ENCODE measurements around the gene SVIL. TPM values are rescaled to one million over a fixed set of nuclear protein-coding genes. Genes with fewer than 3 reads are reported as not detected.
"Not testable (repeated sequence)": the region's sequence is repeated elsewhere in the genome, so short reads cannot be mapped to it uniquely, and the experiment has no call there.

The SVIL gene
- total RNA-seq, 1 donor, result 12.4 TPM

GRCh38 chr10:29496341-29497162, 138.2 kb downstream of the SVIL start:
- DNase-seq (ENCODE audit: low read depth in 2 of 3, low spot score in 2 of 3), result peak in 2 of 3 donors; percentile 39 to 50

DNA sequence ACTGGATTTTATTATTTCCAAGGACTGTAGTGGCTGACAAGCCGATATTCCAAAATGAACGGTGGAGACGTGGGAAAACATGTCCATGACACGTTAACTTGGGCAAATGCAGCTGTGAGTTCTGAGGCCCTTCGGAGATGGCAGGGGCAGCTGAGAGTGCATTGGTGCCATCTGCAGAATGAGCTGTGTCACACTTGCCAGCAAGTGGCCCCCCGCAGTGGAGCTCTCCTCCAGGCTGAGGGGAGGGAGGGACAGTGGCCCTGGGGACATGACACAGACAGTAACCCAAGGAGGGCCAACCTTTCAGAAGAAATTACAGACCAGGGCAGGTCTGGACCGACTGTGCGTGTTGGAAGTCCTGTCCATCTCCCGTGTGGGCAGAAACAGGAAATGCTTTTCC, 139.4 kb downstream of the SVIL start:
- DNase-seq (ENCODE audit: low read depth in 2 of 3, low spot score in 2 of 3), result no peak

GRCh38 chr10:29493697-29494096, 141.1 kb downstream of the SVIL start:
- no peak for DNase-seq (ENCODE audit: low read depth in 2 of 3, low spot score in 2 of 3)

GRCh38 chr10:29492774-29493173, 142.0 kb downstream of the SVIL start:
- no peak for DNase-seq (ENCODE audit: low read depth in 2 of 3, low spot score in 2 of 3)

DNA sequence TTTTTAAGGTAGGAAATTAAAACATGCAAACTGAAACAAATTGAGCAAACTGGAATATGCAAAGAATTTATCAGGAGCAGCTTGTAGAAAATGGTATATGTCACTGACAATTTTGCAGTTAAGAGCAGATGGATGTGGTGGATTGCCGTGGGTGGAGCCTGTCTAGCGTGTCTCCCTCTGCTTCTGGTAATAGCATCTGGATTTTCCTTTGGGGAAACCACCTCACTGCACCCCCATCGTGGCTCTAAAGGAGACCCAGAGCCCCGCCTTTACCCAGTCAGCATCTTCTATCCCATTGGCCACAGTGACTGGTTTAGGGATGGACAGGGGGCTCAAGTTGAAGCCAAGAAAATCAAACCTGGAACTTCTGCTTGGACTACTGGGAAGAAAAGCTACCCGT, 142.9 kb downstream of the SVIL start:
- no peak for DNase-seq (ENCODE audit: low read depth in 2 of 3, low spot score in 2 of 3)

DNA sequence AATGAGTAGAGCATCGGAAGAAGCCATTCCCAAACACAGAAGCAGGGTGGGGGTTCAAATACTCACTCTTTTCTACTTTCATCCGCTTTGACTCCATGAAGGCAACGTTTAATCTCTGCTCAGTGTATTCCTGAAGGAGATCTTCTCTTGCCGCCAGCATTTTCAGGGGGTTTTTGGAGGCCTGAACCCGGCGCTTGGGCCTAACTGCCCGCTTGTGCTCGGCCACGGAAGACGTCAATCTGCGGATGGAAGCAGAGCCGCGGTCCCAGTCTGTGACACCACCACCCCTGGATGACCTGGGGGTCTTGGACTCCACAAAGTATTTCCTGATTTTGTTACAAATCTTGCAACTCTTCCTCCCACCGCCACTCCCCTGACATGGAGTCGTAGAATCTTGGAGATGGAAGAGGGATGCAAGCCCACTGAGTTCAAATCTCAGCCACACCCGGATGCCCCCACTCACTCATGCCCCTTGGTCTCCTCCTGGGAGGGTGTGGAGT, 143.9 kb downstream of the SVIL start:
- not testable (repeated sequence) for DNase-seq (ENCODE audit: low read depth in 2 of 3, low spot score in 2 of 3)

GRCh38 chr10:29488471-29488870, 146.3 kb downstream of the SVIL start:
- DNase-seq (ENCODE audit: low read depth in 2 of 3, low spot score in 2 of 3), result not testable (repeated sequence)

- DNase-seq (ENCODE audit: low read depth in 2 of 3, low spot score in 2 of 3), result not testable (repeated sequence)
Measured at GRCh38 chr10:29487884-29488266, 146.9 kb downstream of the SVIL start.

DNA sequence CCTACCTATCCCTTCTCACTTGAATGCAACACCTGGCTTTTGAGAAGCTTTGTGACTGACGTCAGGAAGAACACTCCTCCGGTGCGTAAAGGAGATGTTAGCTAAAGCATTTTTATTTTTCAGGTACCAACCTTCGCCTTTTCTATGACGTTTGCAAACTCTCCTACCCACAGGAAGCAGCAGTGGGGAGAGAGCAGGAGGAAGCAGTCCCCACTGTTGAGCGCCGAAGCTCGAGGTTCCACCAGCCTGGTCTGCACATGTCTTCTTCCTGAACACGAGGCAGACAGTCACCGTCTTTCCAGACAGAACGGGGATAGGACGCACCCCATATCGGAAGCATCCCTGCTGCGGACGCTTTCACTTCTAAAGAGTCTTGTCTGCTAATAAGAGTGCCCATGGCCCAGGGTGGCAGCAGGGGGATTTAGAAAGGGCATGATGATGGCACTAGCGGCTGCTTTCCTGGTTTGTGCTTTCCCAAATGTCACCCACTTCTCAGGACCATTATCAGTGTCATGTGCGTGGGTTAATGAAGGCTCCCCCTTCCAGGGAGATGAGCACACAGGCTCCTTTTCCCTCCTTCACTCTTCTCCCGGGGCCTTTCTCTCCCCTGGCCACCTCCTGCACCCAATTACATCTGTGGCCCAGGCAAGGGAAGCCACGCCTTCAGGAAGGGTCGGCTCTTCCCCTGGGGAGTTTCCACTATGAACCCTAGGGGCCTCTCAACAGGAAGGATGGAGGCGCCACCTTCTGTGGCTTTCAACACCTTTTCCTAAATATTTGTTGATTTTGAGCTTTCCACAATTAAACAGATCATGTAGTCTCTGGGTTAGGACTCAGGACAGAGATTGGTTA, 147.5 kb downstream of the SVIL start:
- DNase-seq (ENCODE audit: low read depth in 2 of 3, low spot score in 2 of 3), result not testable (repeated sequence)

DNA sequence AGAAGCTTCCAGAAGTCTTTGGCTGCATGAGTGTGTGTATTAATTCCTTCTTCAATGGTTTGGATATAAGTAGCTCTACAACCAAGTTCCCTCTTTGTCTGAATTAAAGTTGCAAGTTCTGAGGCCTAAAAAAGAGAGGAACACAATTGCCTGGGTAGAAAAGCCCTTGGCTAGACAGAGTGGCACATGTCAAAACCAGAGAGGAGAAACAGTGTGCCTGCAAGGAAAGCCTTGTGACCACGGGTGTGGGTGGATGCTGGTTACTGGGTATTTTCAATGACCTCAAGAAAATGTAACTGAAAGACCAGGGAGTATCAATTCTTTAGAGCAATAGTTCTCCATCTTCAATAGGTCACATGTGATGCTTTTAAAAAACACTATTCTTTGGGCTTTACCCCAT, 148.3 kb downstream of the SVIL start:
- DNase-seq (ENCODE audit: low read depth in 2 of 3, low spot score in 2 of 3), result no peak

- not testable (repeated sequence) for DNase-seq (ENCODE audit: low read depth in 2 of 3, low spot score in 2 of 3)
Measured at GRCh38 chr10:29484677-29485076, 150.1 kb downstream of the SVIL start.

- DNase-seq (ENCODE audit: low read depth in 2 of 3, low spot score in 2 of 3), result peak in 1 of 3 donors; percentile 30
Measured at GRCh38 chr10:29482591-29483431, 152.0 kb downstream of the SVIL start.

DNA sequence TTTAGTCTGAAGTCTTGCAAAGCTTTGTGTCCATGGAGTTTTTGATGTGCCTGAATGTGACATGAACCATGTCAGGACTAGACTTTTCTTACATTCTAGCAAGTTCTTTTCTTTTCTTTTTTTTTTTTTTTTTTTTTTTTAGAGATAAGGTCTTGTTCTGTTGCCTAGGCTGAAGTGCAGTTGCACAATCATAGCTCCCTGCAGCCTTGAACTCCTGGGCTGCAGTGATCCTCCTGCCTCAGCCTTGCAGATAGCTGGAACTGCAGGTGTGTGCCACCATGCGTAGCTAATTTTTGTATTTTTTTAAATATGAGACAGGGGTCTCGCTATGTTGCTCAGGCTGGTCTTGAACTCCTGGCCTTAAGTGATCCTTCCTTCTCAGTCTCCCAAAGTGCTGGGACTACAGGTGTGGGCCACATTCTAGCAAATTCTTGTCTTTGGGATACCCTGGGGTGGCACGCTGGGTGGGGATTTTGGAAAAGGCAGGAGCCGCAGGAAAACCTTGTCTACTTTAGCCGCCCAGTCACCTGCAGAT, 152.8 kb downstream of the SVIL start:
- DNase-seq (ENCODE audit: low read depth in 2 of 3, low spot score in 2 of 3), result no peak

DNA sequence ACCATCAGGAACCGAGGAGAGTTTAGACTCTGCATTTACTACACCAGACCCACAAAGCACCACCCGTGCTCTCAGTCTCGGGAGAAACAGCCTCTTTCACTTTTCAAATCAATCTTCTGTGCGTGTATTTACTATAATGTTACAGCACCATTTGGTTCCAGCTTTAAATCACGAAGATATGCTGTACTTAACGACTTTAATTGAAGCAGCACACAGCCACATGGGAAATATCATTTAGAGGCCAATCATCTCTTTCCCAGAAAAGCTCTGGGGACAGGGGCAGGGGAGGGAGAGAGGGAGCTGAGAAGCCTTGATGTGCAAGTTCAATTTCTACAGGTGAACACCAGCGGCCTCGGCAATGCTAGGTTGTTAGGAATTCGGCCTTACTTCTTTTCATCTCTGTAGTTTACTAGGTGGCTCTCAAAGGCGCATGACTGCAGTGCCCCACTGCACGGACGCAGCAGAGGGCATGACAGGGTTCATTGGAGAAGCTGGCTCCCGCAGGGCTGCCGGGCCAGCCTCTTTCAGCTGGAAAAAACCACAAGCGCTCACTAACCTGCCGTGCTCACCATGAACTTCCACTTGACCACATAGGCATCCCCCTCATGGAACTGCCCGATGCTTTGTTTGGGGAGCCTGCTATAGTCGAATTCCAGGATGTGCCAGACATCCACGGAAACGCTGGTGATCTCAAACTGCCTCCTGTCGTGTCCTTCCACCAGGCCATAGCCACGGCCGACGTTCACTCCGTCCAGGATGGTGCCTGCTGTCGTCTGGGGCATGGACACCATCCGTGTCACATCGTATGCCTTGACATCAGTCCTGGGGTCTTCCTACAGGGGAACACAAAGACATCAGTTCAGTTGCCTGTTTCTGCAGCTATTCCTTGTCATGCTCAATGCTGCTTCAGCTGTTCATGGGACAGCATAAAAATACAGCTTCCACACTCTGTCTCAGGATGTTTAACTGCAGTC, 154.5 kb downstream of the SVIL start:
- no peak for DNase-seq (ENCODE audit: low read depth in 2 of 3, low spot score in 2 of 3)

GRCh38 chr10:29479081-29479925, 155.5 kb downstream of the SVIL start:
- no peak for DNase-seq (ENCODE audit: low read depth in 2 of 3, low spot score in 2 of 3)

DNA sequence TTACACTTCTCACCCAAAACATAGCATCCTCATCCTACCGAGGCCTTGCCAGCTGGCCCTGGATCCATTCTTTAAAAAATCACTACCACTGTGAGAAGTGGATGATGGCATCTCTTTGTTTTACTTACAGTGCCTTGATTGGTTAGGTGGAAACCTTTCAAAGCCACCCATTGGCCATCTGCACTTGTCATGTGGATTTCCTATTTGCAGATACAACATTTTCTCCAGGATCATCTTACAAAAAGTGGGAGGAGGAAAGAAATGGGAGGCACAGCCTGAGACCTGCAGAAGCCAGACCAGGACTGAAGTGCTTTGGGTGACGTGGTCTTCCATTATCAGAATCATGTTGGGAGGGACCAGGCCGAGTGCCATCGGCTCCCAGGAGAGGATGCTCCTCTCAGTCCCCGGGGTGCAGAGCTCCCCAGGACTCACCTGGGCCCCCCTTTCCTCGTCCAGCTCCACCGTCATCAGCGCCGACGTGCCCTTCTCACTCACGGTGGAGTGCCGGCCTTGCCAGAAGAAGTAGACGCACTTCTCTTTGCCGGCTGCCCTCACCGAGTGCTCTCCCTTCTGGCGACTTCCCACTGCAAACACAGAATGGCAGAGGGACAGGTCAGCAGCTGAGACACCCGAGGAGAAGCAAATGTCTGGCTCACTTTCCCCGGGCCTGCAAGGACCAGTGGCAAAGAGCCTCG, 161.2 kb downstream of the SVIL start:
- DNase-seq (ENCODE audit: low read depth in 2 of 3, low spot score in 2 of 3), result no peak

DNA sequence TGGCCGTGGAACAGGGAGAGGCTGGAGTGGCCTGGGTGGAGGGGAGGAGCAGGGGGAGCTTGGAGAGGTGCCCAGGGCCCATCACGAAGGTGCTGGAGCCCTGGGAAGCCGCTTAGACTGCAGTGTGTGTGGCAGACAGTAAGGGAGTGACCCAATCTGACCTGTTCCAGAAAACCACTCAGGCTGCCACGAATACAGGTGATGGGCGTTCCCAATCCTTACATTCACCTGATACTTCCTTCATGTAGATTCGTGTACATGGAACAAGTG, 161.7 kb downstream of the SVIL start:
- no peak for DNase-seq (ENCODE audit: low read depth in 2 of 3, low spot score in 2 of 3)

All from hematopoietic multipotent progenitor cell (in vitro differentiated cells).